BE2C (cell line): ENCODE measurements around the gene IFT43.

Experiments used
- DNase-seq: peaks from one replicate; pipeline ENCODE4 v3.0.0-alpha.2; 2020
- H3K27me3 ChIP-seq: fragments of 250-450 bp; sonication (Bioruptor Pico); 2 replicates; pipeline ENCODE4 v1.5.1; 2020; ENCODE audit warnings: mild to moderate bottlenecking
- H3K36me3 ChIP-seq: fragments of 250-450 bp; sonication (Bioruptor Pico); 2 replicates; pipeline ENCODE4 v1.5.1; 2020; ENCODE audit warnings: mild to moderate bottlenecking
- H3K4me1 ChIP-seq: fragments of 250-450 bp; sonication (Bioruptor Pico); 2 replicates; pipeline ENCODE4 v1.5.1; 2020
- H3K4me3 ChIP-seq: 2 replicates; pipeline ENCODE4 v1.5.1; 2011; ENCODE audit warnings: low read depth, low read length
- H3K9me3 ChIP-seq: fragments of 250-450 bp; sonication (Bioruptor Pico); 2 replicates; pipeline ENCODE4 v1.5.1; 2020
- TF ChIP-seq, protein P1 (sequence below): IDR thresholded peaks from 2 replicates; pipeline ENCODE4 v1.5.1; 2012; ENCODE audit warnings: mild to moderate bottlenecking, low read depth, low read length

IFT43 gene

DNA sequence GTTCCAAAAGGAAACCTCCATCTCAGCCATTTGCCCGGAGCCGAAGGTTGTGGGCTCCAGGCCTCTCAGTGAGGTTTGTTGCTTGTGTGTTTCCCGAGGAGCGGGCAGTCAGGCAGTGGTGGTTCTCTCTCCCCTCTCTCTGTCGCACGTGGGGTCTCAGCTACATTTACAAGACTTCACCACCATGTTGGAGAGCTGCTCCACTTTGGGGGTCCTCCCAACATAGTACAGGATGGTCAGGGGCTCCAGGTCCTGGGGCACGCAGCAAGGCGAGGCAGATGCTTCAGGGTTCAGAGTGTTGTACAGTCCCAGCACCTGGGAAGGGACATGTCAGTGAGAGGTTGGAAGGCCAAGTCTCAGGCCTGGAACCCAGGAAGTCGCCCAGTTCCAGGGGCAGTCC, 26.5 kb upstream of the IFT43 start:
- TF ChIP-seq, protein P1, sequence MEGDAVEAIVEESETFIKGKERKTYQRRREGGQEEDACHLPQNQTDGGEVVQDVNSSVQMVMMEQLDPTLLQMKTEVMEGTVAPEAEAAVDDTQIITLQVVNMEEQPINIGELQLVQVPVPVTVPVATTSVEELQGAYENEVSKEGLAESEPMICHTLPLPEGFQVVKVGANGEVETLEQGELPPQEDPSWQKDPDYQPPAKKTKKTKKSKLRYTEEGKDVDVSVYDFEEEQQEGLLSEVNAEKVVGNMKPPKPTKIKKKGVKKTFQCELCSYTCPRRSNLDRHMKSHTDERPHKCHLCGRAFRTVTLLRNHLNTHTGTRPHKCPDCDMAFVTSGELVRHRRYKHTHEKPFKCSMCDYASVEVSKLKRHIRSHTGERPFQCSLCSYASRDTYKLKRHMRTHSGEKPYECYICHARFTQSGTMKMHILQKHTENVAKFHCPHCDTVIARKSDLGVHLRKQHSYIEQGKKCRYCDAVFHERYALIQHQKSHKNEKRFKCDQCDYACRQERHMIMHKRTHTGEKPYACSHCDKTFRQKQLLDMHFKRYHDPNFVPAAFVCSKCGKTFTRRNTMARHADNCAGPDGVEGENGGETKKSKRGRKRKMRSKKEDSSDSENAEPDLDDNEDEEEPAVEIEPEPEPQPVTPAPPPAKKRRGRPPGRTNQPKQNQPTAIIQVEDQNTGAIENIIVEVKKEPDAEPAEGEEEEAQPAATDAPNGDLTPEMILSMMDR, result no peak
- no peaks in the 10 kb centered on the region for H3K9me3 ChIP-seq
- DNase-seq, result no peak
- H3K27me3 ChIP-seq, result no peaks in the 10 kb centered on the region
- H3K4me3 ChIP-seq, result no peak overlapping the region
- peaks cover 14% of the 10 kb centered on the region for H3K4me1 ChIP-seq
- no peaks in the 10 kb centered on the region; the same call in 1 of the 2 replicates for H3K36me3 ChIP-seq

DNA sequence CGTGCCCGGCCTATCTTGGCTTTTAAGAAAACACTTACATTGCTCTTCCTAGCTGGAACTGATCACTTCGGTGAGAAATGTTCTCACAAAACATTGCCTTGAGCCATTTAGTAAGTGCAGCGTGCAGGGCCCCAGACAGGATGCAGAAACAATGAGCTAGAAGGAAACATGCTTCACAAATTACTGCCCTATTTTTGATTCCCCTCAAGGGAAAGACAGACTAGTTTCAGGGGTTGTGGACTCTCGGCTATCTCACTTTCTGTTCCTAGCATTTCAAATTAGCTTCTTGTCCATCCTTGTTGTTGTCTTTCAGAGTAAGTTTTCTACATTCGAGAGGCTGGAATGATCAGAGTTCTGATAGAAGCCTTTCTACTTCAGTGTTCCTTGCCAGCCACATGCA, 25.3 kb upstream of the IFT43 start:
- Histone ChIP-seq H3K9me3 (no peaks in the 10 kb centered on the region), H3K4me1 (peaks cover 14% of the 10 kb centered on the region), H3K27me3 (no peaks in the 10 kb centered on the region), H3K4me3 (no peak overlapping the region), H3K36me3 (peaks cover 4% of the 10 kb centered on the region)
- DNase-seq, result no peak
- TF ChIP-seq, protein P1, result no peak

DNA sequence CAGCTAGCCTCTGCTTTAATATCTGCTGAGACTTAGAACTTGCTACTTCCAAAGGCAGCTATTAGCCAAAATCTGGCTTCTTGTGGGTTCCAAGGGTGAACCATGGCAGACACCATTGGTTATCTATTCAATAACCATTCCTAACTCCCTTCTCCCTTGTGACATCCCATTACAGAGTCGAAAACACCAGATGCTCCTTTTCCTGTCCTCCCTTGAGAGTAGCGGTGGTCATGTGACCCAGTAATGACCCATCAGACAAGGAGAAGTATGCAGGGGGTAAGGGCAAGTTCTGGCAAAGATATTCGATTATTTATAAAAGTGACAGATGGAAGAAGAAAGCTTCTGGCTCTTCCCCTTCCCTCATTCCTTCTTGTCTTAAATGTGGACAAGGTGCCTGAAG, 23.9 kb upstream of the IFT43 start:
- Histone ChIP-seq H3K4me3 (no peak overlapping the region), H3K9me3 (no peaks in the 10 kb centered on the region), H3K27me3 (no peaks in the 10 kb centered on the region), H3K4me1 (peaks cover 14% of the 10 kb centered on the region), H3K36me3 (peaks cover 4% of the 10 kb centered on the region)
- TF ChIP-seq, protein P1, result no peak
- DNase-seq, result peak; percentile 51

DNA sequence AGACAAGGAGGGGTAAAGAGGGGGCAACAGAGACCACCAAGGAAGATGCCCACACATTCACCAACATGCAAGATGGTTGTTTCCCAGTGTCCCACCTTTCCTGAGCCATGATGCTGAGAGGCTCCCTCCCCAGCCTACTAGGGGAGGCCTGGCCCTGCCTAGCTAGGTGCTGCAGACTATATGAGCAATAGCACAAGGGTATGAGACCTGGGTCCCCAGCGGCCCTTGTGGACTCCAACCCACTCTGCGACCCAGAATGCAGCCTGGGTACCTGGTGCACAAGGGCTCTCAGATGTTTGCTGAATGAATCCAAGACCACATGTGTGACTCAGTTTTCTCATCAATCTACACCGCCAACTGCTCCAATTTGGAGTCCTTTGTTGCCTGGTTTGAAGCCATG, 17.7 kb upstream of the IFT43 start:
- Histone ChIP-seq H3K4me3 (no peak overlapping the region), H3K36me3 (peaks cover 4% of the 10 kb centered on the region), H3K9me3 (no peaks in the 10 kb centered on the region), H3K27me3 (no peaks in the 10 kb centered on the region), H3K4me1 (peaks cover 4% of the 10 kb centered on the region)
- no peak for DNase-seq
- TF ChIP-seq, protein P1, result no peak

DNA sequence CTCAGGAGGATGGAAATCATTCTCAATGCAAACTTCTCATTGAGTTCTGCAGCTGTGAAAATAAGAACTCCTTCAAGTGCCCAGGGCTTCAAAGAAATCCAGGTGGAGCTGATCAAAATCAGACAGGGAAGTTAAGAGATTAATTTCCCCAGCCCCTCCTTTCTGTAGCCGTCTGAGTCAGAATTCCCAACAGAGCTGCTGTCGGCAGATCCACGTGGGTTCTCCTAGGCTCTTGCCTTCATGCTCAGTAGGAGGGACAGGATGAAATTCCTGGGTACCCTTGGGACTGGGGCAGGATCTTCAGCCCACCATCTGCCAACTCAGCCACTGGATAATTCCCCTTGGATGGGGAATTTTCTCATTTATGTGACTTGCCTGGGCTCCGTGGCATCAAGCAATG, 17.1 kb upstream of the IFT43 start:
- no peak for DNase-seq
- H3K4me3 ChIP-seq, result no peak overlapping the region
- H3K27me3 ChIP-seq, result no peaks in the 10 kb centered on the region
- peaks cover 5% of the 10 kb centered on the region for H3K4me1 ChIP-seq
- TF ChIP-seq, protein P1, result no peak
- H3K36me3 ChIP-seq, result peaks cover 4% of the 10 kb centered on the region
- no peaks in the 10 kb centered on the region for H3K9me3 ChIP-seq

DNA sequence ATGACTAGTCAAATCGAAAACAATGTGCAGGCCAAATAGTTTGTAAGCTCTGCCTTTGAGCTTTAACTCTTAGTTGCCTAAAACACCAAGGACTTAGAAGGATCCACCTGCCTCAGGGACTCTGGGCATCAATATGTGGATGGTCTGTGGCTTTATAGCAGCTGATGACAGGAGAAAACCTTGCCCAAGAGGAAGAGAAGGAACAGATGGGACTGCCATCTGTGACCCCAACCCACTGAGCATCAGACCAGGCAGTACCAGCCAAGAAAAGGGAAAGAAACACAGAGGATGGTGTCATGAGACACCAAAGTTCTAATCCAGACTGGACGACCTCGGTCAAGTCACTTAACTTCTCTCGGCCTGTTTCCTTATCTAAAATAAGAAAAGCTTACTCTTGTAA, 16.4 kb upstream of the IFT43 start:
- Histone ChIP-seq H3K36me3 (peaks cover 4% of the 10 kb centered on the region), H3K4me3 (no peak overlapping the region), H3K4me1 (peaks cover 5% of the 10 kb centered on the region), H3K9me3 (no peaks in the 10 kb centered on the region), H3K27me3 (no peaks in the 10 kb centered on the region)
- TF ChIP-seq, protein P1, result no peak
- DNase-seq, result no peak
